GM21526 (cell line): Measurements from ENCODE around the gene KCNE1.
"Not testable (repeated sequence)": the region's sequence is repeated elsewhere in the genome, so short reads cannot be mapped to it uniquely, and the experiment has no call there.

Experiments used
- ATAC-seq: cut with Tn5 transposase; IDR thresholded peaks from one replicate; pipeline ENCODE4 v1.9.1; 2021; ENCODE audit warnings: moderate library complexity; ENCODE audit not compliant: unreplicated experiment, low FRiP score

KCNE1 gene

DNA sequence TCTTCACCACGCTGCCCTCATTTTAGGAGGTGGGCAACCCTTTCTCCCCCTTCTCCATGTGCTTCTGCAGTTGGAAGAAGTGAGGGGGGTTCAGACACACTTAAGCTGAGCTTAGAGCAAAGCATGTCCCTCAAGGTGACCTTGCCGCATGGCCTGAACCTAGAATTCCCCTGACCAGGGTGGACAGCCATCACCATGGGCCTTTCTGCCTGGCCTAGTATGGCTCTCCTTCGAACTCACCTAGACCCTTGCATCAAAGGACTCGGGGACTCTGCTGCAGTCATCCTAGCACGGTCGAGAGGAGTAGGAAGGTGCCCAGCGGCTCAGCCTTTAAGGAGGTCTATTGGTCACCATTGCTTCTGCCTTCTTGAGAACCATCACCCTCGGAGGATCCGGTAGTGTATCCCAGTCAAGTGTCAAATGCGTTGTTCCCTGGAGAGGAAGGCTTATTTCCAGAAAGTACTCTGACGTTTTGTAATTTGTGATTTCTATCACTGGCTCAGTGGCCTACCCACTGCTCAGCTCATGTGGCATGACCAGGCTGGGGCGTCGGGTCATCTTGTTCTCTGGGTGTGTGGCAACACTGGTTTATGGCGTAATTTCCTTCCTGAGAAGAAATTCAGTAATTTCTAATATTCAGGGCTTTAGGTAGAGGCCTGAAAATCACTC is at the start of gene KCNE1:
Gene KCNE1 (minus strand): TSS at position 424 of the 669 bp plus-strand sequence. CDS start 62,576 bp downstream, outside the sequence.
- ATAC-seq = no peak

DNA sequence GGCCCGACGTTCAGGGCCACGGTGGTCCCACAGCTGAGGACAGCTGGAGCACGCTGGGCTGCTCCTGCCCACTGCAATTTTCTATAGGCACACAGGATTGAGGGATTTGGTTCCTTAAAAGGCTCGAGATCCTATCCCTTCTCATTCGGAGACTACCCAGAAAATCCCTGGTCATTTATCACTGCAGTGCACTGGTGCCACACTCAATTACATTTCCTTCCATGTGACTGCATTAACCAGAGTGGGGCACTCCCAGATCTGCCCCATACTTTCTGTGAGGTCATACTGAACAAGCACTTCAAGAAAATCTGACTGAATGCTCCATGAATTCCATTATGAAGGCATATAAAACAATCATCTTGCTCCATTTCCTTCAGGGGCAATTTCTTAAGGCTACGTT is 49.8 kb upstream of the KCNE1 start:
- no peak for ATAC-seq

DNA sequence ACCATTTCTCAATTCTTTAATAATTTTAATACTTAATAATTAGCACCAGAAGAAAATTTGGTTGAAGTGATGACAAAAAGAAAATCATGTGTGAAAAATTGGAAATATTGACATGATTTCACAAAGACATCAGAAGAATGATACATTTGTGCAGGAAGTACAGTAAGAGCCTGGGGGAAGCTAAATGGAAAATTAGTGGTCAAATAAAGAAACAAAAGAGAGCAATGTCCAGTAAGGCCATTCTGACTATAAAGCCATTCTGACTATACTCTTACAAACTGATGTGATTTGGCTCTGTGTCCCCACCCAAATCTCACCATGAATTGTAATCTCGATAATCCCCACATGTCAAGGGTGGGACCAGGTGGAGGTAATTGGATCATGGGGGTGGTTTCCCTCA is 48.6 kb upstream of the KCNE1 start:
- ATAC-seq = no peak

DNA sequence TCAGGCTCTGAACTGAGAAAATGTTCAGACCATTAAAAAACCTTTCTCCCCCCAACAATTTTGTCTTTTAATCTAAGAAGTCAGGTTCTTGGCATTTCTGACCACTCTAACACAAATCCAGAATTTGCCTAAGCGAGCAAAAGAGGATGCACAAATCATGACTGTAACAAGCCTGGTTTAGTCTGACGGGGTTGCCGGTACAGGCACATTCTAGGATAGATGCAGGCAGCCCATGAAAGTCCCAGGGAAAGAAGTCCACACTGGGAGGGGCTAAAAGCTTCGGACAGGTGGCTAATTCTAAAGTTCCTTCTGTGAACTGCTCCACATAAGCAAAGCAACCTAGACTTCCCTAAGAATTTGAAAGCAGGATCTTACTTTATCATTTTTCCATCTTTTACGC is 48.0 kb upstream of the KCNE1 start:
- no peak for ATAC-seq

DNA sequence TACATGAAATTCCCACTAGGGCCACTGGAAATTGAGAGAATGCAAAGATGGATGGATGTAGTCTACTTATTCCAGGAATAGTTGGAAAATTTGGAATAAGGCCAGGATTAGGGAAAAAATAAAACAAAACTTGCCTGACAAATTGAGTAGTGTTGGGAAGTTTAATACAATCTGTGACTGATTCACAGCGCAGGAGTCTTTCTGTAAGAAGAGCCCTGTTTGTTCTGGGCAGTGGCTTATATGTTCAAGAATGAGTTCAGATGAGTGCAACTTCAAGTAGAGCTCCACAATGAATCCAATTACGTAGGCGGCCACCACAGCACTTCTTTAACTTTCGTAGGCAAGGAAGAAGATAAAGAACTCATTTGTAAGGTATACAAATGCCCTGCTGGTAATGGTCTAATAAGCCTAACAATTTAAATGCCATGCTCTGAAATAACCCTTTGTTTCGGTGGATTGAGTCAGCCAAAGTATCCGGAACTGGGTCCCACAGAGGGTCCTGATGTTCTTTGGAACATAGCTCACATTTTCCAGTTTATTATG is 47.1 kb upstream of the KCNE1 start:
- no peak for ATAC-seq

DNA sequence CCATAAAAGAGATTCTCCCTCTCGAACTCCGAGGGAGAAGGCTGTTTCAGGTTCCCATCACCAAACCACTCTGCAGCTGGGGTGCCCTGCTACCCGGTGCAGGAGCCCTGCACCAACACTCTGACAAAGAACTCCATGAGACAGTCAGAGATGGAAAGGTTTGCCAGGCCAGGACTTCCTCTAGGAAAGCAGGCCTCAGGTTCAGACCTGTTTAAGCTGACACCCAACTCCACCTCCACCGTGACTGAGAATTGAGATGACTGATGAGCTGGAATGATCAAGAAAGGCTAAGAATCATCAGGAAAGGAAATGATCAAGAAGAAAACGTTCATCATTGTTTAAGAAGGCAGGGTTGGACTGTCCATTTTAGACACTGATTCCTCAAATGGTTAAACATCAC is 46.2 kb upstream of the KCNE1 start:
- no peak for ATAC-seq

DNA sequence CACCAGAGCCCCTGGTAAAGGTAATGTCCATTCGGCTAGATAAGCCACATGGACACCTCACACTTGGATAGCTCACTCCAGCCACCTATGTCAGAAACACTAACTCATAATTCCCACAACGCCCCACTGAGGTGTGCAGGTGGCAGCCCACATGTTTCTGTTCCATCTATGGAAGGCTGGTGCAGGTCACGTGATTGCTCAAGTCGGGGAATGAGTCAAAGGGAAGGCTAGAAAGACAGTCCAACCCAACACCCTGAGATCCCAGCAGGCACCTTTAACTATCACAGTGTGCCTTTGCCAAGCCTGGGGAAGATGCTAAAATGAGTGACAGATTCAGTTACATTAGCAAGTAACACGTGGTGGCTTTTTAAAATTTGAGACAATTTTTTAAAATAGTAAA is 45.3 kb upstream of the KCNE1 start:
- no peak for ATAC-seq

DNA sequence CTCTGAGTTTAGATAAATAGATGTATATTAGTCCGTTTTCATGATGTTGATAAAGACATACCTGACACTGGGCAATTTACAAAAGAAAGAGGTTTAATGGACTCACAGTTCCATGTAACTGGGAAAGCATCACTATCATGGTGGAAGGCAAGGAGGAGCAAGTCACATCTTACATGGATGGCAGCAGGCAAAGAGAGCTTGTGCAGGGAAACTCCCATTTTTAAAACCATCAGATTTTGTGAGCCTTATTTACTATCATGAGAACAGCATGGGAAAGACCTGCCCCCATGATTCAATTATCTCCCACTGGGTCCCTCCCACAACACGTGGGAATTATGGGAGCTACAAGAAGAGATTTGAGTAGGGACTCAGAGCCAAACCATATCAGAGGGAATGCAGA is 42.7 kb upstream of the KCNE1 start:
- ATAC-seq = not testable (repeated sequence)

DNA sequence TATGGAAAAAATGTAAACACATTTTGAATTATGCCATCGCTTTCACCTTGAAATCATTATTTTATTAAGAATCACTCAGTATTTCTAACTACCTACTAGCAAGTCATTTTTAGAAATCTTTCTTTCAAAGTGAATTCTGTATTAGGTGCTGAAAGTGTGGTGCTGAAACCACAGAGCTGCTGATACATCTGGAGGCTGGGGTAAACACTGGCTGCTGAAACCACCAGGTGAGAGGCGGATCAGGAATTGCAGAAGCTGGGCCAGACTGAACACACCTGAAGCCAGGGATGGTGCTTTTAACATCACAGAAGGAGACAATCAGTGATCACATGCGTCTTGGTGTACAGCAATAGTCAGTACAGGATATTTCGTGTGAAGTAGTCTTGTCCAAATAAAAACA is 42.2 kb upstream of the KCNE1 start:
- no peak for ATAC-seq

DNA sequence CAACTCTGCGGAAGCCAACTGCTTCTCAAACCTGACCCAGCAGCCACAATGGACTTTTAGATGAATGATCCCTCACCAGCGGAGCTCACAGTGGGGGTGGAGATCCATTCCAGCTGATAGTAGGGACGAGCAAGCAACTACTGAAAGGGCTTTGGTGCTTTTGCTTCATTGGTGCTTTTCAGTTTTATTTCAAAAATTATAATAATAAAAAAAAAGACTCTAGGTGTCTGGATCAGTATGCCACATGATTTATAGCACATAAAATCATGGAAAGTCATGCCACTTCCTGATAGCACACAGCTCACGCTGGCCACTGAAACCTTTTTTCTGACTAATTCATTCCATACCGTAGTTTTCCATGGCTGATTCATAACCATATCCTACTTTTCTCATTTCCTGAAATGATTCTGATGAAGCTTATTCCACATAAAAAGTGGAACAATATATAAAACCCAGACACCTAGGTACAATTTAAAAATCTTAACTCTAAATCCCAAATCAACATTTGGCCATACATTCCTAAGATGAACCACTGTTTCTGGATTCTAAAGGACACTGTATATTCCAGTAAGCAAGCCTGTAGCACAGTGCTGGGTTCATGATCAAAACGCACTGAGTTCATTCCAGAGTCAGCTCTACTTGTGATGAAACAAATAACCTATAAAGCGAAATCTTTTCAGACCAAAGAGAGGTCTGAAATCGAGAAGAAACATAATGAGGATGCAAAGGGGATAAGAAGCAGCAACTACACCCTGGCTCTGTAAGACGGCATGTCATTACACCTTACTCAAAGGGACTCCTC is 41.3 kb upstream of the KCNE1 start:
- no peak for ATAC-seq

DNA sequence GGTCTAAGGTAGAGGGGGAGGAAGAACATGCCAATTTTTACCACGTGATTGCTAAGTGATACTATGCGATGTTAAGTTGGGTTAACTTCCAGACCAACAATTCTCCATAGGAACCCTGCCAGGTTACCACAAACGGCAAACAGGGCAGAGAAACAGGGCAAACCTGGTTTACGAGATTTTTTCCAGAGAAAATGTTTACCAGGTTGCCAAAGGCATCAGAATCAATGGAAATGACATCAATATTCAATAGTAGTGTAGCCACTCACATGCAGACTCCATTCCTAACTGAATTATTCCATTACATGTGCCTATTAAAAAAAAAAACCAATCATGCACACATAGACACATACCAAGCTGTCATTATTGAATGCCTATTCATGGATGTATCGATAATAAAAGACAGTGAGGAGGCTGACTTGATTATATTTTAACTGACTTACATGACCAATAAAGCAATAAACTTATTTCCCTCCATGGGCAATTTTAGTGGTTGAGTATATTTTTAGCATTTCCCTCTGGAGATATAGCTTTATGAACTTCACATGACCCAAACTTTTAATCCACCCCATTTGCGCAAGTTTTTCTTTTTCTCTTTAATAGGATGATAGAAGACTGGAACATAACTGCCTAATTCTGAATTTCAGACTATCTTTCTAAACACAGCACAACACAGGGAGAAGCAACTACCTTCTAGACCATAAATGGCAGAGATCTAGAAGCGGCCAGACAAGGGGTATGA is 40.5 kb upstream of the KCNE1 start:
- ATAC-seq = no peak

DNA sequence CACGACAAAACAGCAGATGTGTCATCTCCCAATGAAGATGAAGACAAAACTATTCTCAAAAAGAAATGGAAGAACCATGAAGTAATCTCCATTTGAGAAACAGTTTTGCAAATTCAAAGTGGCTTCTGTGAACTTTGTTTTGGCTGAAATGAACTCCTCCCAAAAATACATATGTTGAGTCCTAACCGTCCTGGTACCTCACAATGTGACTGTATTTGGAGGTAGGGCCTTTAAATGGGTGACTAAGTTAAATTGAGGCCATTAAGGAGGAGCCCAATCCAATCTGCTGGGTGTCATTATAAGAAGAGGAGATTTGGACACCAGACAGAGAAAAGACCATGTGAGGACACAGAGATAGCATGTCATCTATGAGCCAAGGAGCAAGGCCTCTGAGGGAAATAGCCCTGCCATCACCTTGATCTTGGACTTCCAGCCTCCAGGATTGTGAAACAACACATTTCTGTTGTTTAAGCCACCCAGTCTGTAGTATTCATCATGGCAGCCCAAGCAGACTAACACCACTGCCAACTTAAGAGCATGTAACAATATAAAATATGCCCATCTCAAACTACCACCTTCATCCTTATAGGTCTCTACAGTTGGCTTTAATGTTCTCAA is 38.3 kb upstream of the KCNE1 start:
- ATAC-seq = no peak

DNA sequence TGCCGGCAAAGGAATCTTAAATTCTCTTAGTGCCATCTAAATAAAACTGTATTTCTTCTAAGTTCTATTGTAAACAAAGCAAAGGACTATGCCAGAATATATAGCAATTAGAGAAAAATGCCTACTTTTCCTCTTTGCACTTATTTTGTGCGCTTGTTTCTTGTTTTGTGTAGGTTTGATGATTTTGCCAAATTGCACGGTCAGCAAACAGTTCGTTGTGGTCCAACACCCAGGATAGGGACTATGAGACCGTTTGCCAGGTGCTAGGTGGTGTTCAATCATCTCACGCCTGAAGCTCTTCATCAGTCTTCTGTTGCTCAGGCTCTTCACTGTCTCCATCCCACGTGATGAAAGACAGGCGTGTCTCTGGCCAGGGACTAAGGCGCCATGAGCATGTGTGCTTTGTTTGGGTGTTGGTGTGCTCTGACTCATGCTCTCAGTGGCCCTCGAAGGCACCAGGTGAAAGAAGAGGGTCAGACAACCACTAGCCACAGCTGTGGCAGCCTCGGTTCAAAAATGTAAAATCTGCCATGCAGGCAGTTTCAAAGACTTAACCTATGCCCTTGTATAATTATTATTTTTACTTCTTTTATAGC is 36.9 kb upstream of the KCNE1 start:
- no peak for ATAC-seq

DNA sequence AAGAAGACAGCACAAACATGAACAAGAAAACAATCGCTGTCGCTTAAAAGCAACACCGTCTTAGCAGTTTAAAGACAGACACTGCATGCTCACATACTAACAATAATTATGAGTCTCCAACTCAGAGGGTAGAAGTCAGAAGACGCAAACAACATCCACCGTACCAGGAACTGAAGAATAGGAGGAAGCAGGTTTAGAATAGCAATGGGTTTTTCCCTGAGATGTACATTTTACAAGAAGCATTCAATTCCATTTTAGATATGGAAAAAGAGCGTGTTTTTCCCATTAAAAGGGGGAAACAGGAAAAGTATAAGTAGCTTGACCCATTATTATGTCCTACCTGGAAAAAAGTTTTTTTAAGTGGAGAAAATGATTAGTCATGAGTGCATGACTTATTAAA is 34.5 kb upstream of the KCNE1 start:
- ATAC-seq = no peak

DNA sequence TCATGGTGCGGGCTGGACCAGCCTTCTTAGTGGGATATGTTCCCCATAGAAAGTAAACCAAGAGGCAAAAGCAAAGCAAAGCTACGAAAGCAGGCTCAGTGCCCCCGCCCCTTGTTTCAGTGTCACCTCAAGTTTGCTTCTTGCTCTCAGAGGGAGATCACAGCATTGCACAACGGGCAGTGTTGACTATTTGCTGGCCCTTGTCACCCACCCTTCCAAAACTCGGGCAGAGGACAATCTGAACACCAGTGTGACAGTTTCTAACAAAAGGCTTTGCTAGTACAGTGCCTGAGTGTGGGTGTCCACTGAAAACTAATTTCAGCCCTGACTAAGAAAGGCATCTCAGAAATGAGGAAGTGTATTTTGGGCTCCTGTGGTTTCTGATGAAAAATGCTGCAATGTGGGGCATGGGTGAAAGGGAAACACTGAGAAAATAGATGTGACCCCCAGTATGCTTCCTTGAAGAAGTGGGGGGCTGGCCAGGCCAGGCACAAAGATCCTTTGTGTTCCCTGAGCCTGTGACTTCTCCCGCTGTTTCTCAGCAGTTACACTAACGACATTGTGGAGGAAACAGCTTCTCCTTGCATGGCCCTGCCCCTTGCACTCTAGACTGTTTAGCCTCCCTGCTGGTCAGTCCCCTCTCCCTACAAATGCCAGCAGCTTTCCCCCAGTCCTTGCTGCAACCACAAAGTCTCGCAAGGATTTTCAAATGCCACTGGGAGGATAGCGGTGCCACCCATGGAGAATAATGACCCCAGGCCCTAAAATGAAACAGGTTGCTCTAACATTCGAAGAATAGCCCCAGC is 33.3 kb upstream of the KCNE1 start:
- ATAC-seq = peak; percentile 82

DNA sequence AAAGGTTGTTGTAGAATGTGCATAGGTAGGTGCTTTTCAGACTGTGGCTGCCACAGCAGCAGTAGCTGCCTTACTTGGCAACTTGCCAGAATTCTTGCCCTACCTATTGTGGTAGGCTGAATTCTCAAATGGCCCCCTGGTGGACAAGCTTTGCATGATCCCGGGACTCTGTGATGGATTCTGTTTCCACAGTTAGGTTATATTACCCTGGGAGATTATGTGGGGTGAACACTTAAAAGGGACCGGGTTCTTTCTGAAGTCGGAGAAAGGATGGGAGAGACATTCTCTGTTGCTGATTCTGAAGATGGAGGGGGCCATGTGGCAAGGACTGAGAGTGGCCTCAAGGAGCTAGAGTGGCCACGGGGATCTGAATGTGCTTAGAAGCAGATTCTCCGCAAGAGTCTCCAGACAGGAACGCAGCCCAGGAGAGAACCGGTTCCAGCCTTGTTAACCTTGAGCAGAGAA is 32.1 kb upstream of the KCNE1 start:
- no peak for ATAC-seq

DNA sequence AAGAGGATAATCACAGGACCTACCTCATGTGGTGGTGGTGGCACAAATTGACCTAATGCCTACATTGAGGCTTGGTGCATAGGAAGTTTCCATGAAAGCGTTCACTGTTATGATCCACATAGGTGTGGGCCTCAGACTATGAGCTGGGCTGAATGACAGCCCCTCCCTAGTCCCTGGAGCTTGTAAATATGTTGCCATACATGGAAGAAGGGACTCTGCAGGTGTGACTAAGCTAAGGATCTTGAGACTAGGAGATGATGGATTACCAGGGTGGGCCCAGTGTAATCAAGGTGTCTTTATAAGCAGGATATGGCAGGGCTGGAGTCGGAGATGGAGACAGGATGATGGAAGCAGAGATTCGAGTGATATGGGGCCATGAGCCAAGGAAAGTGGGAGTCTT is 31.0 kb upstream of the KCNE1 start:
- ATAC-seq = no peak

DNA sequence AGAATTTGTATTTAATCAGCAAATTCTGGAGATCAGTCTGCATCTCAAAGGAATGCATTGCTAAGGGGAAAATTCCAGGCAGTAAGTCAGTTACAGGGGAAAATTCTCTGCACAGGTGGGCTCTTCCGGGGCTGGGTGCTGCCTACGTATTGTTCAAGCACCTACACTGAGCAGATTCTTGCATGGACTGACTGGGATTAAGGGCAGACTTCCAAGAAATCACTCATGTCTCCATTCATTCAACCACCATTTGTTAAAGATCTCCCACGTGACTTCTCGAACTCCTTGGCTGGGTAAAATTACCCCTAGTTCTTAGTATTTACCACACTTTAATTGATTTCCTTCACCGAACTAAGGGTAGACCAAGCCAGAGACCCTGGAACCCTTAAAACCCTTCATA is 28.2 kb upstream of the KCNE1 start:
- no peak for ATAC-seq

DNA sequence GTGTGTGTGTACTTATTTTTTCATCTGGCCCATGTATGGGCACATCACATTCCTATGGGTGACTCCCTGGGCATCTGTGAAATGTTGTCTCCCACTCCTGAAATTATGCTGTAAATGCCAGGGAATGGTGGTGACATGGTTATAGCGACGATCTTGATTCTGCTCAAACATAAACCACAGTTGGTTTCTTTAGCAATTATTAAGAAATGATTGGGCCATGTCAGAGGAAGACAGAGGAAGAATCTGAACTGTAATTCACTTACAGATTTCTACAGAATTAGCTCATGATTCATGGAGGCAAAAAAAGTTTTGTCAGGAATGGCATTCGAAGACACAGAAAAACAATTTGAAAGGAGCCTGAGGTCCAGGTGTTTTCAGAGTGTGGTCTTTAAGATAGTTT is 25.8 kb upstream of the KCNE1 start:
- no peak for ATAC-seq

DNA sequence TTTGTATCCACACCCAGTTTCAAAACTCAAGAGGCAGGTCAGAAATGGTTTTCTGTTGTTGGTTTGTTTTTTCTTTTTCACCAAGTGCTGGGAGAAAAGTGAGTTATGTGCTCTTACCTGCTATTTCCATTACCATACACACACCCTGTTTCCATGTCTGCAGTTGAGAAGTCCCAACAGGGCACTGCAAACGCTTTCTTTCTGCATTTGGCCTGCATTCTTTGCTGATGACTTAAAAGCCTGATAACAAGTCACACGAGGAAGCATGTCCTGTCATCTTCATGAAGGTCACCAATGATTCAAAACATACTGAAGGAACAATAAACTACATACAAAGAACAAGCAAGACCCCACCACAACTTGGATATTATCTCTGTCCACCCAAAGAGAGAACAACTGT is 24.8 kb upstream of the KCNE1 start:
- no peak for ATAC-seq
